Thoracic aorta (tissue), 2 donors: ENCODE data around the gene PHOX2A. TPM values are rescaled to one million over a fixed set of nuclear protein-coding genes. Genes with fewer than 3 reads are reported as not detected.

Experiments
- ATAC-seq: fragments of 150-250 bp; one replicate; pipeline ENCODE4 v1.8.0; 2017; ENCODE audit warnings: low read depth; ENCODE audit not compliant: insufficient number of reproducible peaks, low FRiP score
- DNase-seq: peaks from one replicate; pipeline ENCODE4 v3.0.0-alpha.2; 2020; ENCODE audit warnings: low spot score
- H3K27ac ChIP-seq, 2 donors: fragments of 200-600 bp; sonication (generic); 1 replicate in 1 of 2; 2 replicates in 1 of 2; pipeline ENCODE4 v1.5.1; 2016; ENCODE audit warnings: mild to moderate bottlenecking in 2 of 2, moderate library complexity in 2 of 2
- H3K27me3 ChIP-seq: fragments of 200-600 bp; sonication (generic); replicated peaks from 2 replicates; pipeline ENCODE4 v1.6.0; 2016; ENCODE audit warnings: mild to moderate bottlenecking; ENCODE audit not compliant: insufficient read depth
- H3K36me3 ChIP-seq: fragments of 200-600 bp; sonication (generic); one replicate; pipeline ENCODE4 v1.5.1; 2016
- H3K4me1 ChIP-seq, 2 donors: fragments of 200-600 bp; sonication (generic); 1 replicate in 1 of 2; 2 replicates in 1 of 2; pipeline versions ENCODE4 v1.5.1 to v1.6.0; 2016; ENCODE audit warnings: low read depth in 2 of 2, mild to moderate bottlenecking in 1 of 2; ENCODE audit not compliant: control insufficient read depth in 1 of 2
- H3K4me3 ChIP-seq: fragments of 200-600 bp; sonication (generic); 2 replicates; pipeline ENCODE4 v1.5.1; 2016; ENCODE audit warnings: mild to moderate bottlenecking
- H3K9me3 ChIP-seq: fragments of 200-600 bp; sonication (generic); 2 replicates; pipeline ENCODE4 v1.5.1; 2016
- total RNA-seq, 2 donors: library from RNA; depleted of rRNA; stranded (reverse); fragments of >200 nt; gene quantifications; one replicate each; pipeline versions ENCODE4 v1.1.0 to v1.2.3, GENCODE V29; 2016
- TF ChIP-seq, protein P1 (sequence below): fragments of 200-600 bp; sonication (generic); IDR thresholded peaks from one replicate; pipeline ENCODE4 v1.5.1; 2019; ENCODE audit warnings: antibody characterized with exemption

PHOX2A gene
- total RNA-seq, 2 donors from 2014 or later = not detected

DNA sequence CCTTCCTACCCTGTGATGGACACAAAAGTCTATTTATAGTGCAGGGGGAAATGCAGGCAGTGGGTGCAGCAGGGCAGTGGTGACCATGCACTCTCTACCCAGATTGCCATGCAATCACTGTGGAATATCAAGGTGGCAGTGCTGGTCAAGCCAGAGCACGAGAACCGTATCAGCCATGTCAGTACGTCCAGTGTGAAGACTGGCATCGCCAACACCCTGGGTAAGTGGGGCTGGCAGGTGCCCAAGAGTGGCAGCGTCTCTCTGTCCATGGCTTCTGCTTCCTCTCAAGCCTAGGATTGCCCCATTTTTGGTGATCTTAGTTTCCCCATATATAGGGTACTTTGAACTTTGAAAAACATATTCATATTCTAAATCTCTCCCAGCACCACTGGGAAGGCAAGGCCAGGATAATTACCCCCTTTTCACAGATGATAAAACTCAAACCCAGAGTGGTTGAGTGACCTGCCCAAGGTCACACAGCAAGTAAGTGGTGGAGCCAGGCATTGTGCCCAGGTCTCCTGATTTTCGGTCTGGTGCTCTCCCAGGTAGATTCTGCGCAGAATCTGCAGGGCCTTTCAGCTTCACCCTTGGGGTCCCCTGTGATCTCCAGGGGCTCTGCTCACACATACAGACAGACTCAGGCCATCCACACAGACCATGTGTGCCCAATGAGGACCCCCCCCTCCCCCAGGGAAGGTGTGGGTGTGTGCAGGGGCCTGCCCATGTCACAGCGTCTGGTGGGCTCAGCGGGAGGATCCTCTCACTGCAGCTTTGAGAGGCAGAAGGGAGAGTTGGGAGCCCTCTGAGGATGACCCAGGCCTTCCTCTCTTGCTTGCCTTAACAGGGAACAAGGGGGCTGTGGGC is 12.3 kb downstream of the PHOX2A start:
- DNase-seq (no peak), ATAC-seq (no peak)
- peaks cover 79% of the 10 kb centered on the region for H3K36me3 ChIP-seq
- H3K27ac ChIP-seq = no peak overlapping the region
- no peaks in the 10 kb centered on the region for H3K9me3 ChIP-seq
- peaks cover 0 to 12% of the 10 kb centered on the region in 2 donors for H3K4me1 ChIP-seq
- no peaks in the 10 kb centered on the region for H3K27me3 ChIP-seq
- no peak overlapping the region for H3K4me3 ChIP-seq
- TF ChIP-seq, protein P1, sequence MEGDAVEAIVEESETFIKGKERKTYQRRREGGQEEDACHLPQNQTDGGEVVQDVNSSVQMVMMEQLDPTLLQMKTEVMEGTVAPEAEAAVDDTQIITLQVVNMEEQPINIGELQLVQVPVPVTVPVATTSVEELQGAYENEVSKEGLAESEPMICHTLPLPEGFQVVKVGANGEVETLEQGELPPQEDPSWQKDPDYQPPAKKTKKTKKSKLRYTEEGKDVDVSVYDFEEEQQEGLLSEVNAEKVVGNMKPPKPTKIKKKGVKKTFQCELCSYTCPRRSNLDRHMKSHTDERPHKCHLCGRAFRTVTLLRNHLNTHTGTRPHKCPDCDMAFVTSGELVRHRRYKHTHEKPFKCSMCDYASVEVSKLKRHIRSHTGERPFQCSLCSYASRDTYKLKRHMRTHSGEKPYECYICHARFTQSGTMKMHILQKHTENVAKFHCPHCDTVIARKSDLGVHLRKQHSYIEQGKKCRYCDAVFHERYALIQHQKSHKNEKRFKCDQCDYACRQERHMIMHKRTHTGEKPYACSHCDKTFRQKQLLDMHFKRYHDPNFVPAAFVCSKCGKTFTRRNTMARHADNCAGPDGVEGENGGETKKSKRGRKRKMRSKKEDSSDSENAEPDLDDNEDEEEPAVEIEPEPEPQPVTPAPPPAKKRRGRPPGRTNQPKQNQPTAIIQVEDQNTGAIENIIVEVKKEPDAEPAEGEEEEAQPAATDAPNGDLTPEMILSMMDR = no peak

GRCh38 chr11:72230764-72231365 is 13.1 kb downstream of the PHOX2A start:
- H3K4me3 ChIP-seq = no peak overlapping the region
- peaks cover 77% of the 10 kb centered on the region for H3K36me3 ChIP-seq
- DNase-seq (no peak), ATAC-seq (no peak)
- H3K27me3 ChIP-seq = no peaks in the 10 kb centered on the region
- TF ChIP-seq, protein P1 = no peak
- peaks cover under 1 to 18% of the 10 kb centered on the region in 2 donors for H3K4me1 ChIP-seq
- no peak overlapping the region for H3K27ac ChIP-seq
- no peaks in the 10 kb centered on the region for H3K9me3 ChIP-seq

- Histone ChIP-seq H3K4me3 (no peak overlapping the region), H3K4me1 (peaks cover 3 to 25% of the 10 kb centered on the region in 2 donors), H3K9me3 (no peaks in the 10 kb centered on the region), H3K27me3 (no peaks in the 10 kb centered on the region), H3K36me3 (peaks cover 70% of the 10 kb centered on the region), H3K27ac (no peak overlapping the region)
- no peak for ATAC-seq
- no peak for DNase-seq
- TF ChIP-seq, protein P1 = no peak
These were observed 13.8 kb downstream of the PHOX2A start for GRCh38 chr11:72229925-72230763.

- peaks cover 3 to 26% of the 10 kb centered on the region in 2 donors for H3K4me1 ChIP-seq
- ATAC-seq = no peak
- no peaks in the 10 kb centered on the region for H3K9me3 ChIP-seq
- H3K36me3 ChIP-seq = peaks cover 64% of the 10 kb centered on the region
- H3K27ac ChIP-seq = no peak overlapping the region
- H3K27me3 ChIP-seq = no peaks in the 10 kb centered on the region
- TF ChIP-seq, protein P1 = no peak
- no peak overlapping the region for H3K4me3 ChIP-seq
- DNase-seq = no peak
These were observed 14.5 kb downstream of the PHOX2A start for GRCh38 chr11:72229336-72229924.
